ENCODE results near the gene DERL2.
A peak's percentile ranks its signal among the peaks of the same experiment; 100 is the strongest.

The DERL2 gene

DNA sequence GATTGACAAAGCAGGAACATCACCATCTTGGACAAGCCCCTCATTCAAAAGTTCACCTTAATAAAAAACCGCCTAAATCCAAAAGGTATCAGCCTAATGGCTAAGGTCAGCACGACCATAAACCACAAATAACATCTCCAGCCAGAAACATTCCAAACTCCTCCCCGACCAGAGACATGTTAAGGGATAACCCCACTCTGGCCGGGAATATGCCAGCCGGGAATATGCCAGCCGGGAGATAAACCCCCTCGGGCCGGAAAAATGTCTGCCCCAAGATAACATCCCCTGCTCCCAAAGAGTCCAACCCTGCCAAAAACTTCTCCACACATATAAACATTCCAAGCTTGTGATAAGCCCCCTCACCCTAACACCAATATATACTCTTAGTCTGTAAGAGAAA, 18.6 kb downstream of the DERL2 start:
- Histone ChIP-seq H2AK5ac (ENCODE audit: low read length) (no peak overlapping the region), H3K36me3 (ENCODE audit: control insufficient read depth, insufficient read depth, low read length) (no peaks in the 10 kb centered on the region)

DNA sequence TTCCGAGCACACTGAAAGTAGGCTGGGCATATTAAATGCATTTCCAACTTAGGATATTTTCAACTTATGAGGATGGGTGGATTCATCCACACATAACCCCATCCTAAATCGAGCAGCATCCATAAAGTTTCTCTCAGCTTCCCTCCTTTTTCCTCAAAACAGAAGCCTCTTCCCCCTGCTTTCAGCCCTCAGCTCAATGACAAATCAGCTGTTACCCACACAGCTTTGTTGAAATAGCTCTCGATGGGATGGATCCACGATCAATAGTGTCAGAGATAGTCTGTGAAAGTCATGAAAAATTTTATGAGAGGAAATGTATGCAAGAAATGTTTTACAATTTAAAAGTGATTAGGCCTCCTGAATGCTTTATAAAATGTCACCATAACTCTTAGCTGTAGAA, 19.7 kb downstream of the DERL2 start:
- H2AK5ac ChIP-seq (ENCODE audit: low read length), result no peak overlapping the region
- peak overlapping the region; percentile 25 for H3K56ac ChIP-seq (ENCODE audit: low read length)
- no peak overlapping the region for H3K4ac ChIP-seq (ENCODE audit: low read depth, low read length)
- no peak for DNase-seq
- no peak overlapping the region for H2BK15ac ChIP-seq (replicated peaks; ENCODE audit: low read depth)
- no peak overlapping the region for H4K8ac ChIP-seq (ENCODE audit: low read depth, low read length)
- H3K27me3 ChIP-seq (ENCODE audit: insufficient read depth, low read length, poor library complexity), result no peaks in the 10 kb centered on the region
- peaks cover 2% of the 10 kb centered on the region for H3K36me3 ChIP-seq (ENCODE audit: control insufficient read depth, insufficient read depth, low read length)
- peaks cover 62% of the 10 kb centered on the region for H3K79me2 ChIP-seq (ENCODE audit: control insufficient read depth, insufficient read depth, low read length)
- H4K5ac ChIP-seq (ENCODE audit: low read length), result no peak overlapping the region
- H3K4me2 ChIP-seq (ENCODE audit: low read length), result no peak overlapping the region
- WGBS (ENCODE audit: extremely low coverage, insufficient coverage, low lambda C conversion rate), result no CpG with 5 or more reads among the region's 4 CpGs
- H3K18ac ChIP-seq (ENCODE audit: low read length), result no peak overlapping the region
- no peak overlapping the region for H2BK5ac ChIP-seq (ENCODE audit: low read length)
- H2BK120ac ChIP-seq (ENCODE audit: low read depth, low read length), result no peak overlapping the region
- H3K9ac ChIP-seq (ENCODE audit: low read length), result peak overlapping the region; percentile 95
- H3K79me1 ChIP-seq (ENCODE audit: low read length), result peaks cover 4% of the 10 kb centered on the region
- H3K23ac ChIP-seq (ENCODE audit: low read length), result no peak overlapping the region
- no peak overlapping the region for H3K27ac ChIP-seq (ENCODE audit: low read depth, low read length)
- peaks cover 6% of the 10 kb centered on the region for H3K4me1 ChIP-seq (ENCODE audit: control insufficient read depth, low read depth, low read length)
- no peak overlapping the region for H3K4me3 ChIP-seq (ENCODE audit: low read length)

More for the DNA sequence above, 18.6 kb downstream of the DERL2 start:
- H3K4me3 ChIP-seq (ENCODE audit: low read length), result peak overlapping the region; percentile 69
- H3K79me1 ChIP-seq (ENCODE audit: low read length), result peaks cover 2% of the 10 kb centered on the region
- no peak overlapping the region for H3K23ac ChIP-seq (ENCODE audit: low read length)
- peak overlapping the region; percentile 95 for H3K9ac ChIP-seq (ENCODE audit: low read length)
- DNase-seq, result no peak
- H3K27me3 ChIP-seq (ENCODE audit: insufficient read depth, low read length, poor library complexity), result no peaks in the 10 kb centered on the region
- H3K4me1 ChIP-seq (ENCODE audit: control insufficient read depth, low read depth, low read length), result peaks cover 6% of the 10 kb centered on the region
- no peak overlapping the region for H3K18ac ChIP-seq (ENCODE audit: low read length)
- no peak overlapping the region for H2BK15ac ChIP-seq (replicated peaks; ENCODE audit: low read depth)
- no peak overlapping the region for H3K27ac ChIP-seq (ENCODE audit: low read depth, low read length)
- H2BK120ac ChIP-seq (ENCODE audit: low read depth, low read length), result no peak overlapping the region
- no peak overlapping the region for H4K5ac ChIP-seq (ENCODE audit: low read length)
- H3K4me2 ChIP-seq (ENCODE audit: low read length), result peak overlapping the region; percentile 59
- H3K79me2 ChIP-seq (ENCODE audit: control insufficient read depth, insufficient read depth, low read length), result peaks cover 58% of the 10 kb centered on the region
- no CpG with 5 or more reads among the region's 8 CpGs for WGBS (ENCODE audit: extremely low coverage, insufficient coverage, low lambda C conversion rate)
- H3K56ac ChIP-seq (ENCODE audit: low read length), result peak overlapping the region; percentile 94
- H4K8ac ChIP-seq (ENCODE audit: low read depth, low read length), result no peak overlapping the region
- H3K4ac ChIP-seq (ENCODE audit: low read depth, low read length), result no peak overlapping the region
- no peak overlapping the region for H2BK5ac ChIP-seq (ENCODE audit: low read length)

DNA sequence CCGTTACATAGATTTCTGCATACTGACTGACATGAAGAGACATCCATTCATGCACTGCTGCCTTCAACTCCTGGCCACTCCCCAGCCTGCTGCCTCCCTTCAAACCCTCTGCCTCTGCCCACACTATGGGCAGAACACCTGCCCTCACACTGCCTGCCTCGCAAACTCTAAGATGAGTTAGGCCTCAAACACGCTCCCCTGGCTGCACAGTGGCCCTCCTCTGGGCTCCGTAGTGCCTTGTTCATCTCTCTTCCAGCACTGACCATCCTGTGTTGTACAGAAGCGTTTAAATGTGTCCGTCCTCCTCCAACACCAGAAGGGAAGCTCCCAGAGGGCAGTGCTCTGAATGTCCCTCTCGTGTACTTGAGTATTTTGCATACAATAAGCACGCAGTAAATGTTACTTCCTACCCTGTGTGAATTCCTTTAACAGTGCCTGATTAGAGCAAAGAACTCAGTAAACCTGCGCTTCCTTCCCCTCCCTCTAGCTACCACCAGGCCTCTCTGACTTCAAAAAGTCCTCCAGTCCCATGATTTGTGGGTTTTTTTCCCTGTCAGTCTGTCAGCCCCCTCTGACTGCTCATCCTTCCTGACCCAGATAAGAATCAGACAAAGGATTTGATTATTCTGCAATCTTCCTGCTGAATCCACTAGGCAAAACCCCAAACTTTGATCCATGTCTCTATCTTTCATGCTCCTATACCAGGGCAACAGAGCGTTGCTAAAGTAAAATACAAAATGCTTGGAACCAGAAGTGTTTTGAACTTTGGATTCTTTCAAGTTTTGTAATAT, 21.1 kb downstream of the DERL2 start:
- peak; percentile 81 for DNase-seq
- no peak overlapping the region for H2BK15ac ChIP-seq (replicated peaks; ENCODE audit: low read depth)
- no CpG with 5 or more reads among the region's 10 CpGs for WGBS (ENCODE audit: extremely low coverage, insufficient coverage, low lambda C conversion rate)
- H3K27ac ChIP-seq (ENCODE audit: low read depth, low read length), result peak overlapping the region; percentile 40
- no peak overlapping the region for H3K18ac ChIP-seq (ENCODE audit: low read length)
- no peak overlapping the region for H4K5ac ChIP-seq (ENCODE audit: low read length)
- H3K36me3 ChIP-seq (ENCODE audit: control insufficient read depth, insufficient read depth, low read length), result peaks cover 2% of the 10 kb centered on the region
- H2BK5ac ChIP-seq (ENCODE audit: low read length), result no peak overlapping the region
- H2BK120ac ChIP-seq (ENCODE audit: low read depth, low read length), result no peak overlapping the region
- H3K27me3 ChIP-seq (ENCODE audit: insufficient read depth, low read length, poor library complexity), result no peaks in the 10 kb centered on the region
- H3K4me2 ChIP-seq (ENCODE audit: low read length), result no peak overlapping the region
- peaks cover 6% of the 10 kb centered on the region for H3K4me1 ChIP-seq (ENCODE audit: control insufficient read depth, low read depth, low read length)
- no peak overlapping the region for H3K23ac ChIP-seq (ENCODE audit: low read length)
- H3K79me1 ChIP-seq (ENCODE audit: low read length), result peaks cover 4% of the 10 kb centered on the region
- H3K79me2 ChIP-seq (ENCODE audit: control insufficient read depth, insufficient read depth, low read length), result peaks cover 62% of the 10 kb centered on the region
- no peak overlapping the region for H4K8ac ChIP-seq (ENCODE audit: low read depth, low read length)
- H3K9ac ChIP-seq (ENCODE audit: low read length), result no peak overlapping the region
- no peak overlapping the region for H3K4ac ChIP-seq (ENCODE audit: low read depth, low read length)
- no peak overlapping the region for H2AK5ac ChIP-seq (ENCODE audit: low read length)
- peak overlapping the region; percentile 11 for H3K56ac ChIP-seq (ENCODE audit: low read length)
- H3K4me3 ChIP-seq (ENCODE audit: low read length), result no peak overlapping the region

DNA sequence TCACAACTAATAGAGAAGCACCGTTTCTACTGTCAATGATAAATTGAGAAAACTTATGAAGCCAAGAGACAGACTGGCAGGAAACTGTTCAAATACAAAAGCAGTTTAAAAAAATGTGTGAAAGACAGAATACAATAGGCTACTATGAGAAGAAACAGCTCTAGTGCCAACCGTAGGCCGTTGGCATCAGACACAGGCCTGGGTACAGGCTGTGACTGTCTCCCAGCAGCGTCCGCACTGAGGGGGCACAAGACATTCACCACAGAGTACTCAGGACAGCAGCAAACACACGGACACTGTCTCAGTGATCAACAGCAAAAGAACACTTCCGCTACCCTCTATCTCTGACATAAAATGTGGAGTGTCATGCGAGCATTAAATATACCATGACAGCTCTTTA, 39.2 kb downstream of the DERL2 start:
- H3K4me1 ChIP-seq (ENCODE audit: control insufficient read depth, low read depth, low read length), result no peaks in the 10 kb centered on the region
- no peak overlapping the region for H2BK120ac ChIP-seq (ENCODE audit: low read depth, low read length)
- no peak overlapping the region for H3K27ac ChIP-seq (ENCODE audit: low read depth, low read length)
- no peak overlapping the region for H4K8ac ChIP-seq (ENCODE audit: low read depth, low read length)
- no peaks in the 10 kb centered on the region for H3K79me1 ChIP-seq (ENCODE audit: low read length)
- H3K4ac ChIP-seq (ENCODE audit: low read depth, low read length), result no peak overlapping the region
- H3K36me3 ChIP-seq (ENCODE audit: control insufficient read depth, insufficient read depth, low read length), result peaks cover 6% of the 10 kb centered on the region
- no peaks in the 10 kb centered on the region for H3K27me3 ChIP-seq (ENCODE audit: insufficient read depth, low read length, poor library complexity)
- H3K23ac ChIP-seq (ENCODE audit: low read length), result no peak overlapping the region
- no peak overlapping the region for H3K56ac ChIP-seq (ENCODE audit: low read length)
- H3K79me2 ChIP-seq (ENCODE audit: control insufficient read depth, insufficient read depth, low read length), result no peaks in the 10 kb centered on the region
- no peak overlapping the region for H3K18ac ChIP-seq (ENCODE audit: low read length)
- no peak overlapping the region for H3K4me2 ChIP-seq (ENCODE audit: low read length)
- no peak overlapping the region for H2BK5ac ChIP-seq (ENCODE audit: low read length)
- no peak for DNase-seq
- no peak overlapping the region for H3K4me3 ChIP-seq (ENCODE audit: low read length)
- H2AK5ac ChIP-seq (ENCODE audit: low read length), result no peak overlapping the region
- H2BK15ac ChIP-seq (replicated peaks; ENCODE audit: low read depth), result no peak overlapping the region
- H4K5ac ChIP-seq (ENCODE audit: low read length), result no peak overlapping the region
- WGBS (ENCODE audit: extremely low coverage, insufficient coverage, low lambda C conversion rate), result no CpG with 5 or more reads among the region's 8 CpGs
- no peak overlapping the region for H3K9ac ChIP-seq (ENCODE audit: low read length)

DNA sequence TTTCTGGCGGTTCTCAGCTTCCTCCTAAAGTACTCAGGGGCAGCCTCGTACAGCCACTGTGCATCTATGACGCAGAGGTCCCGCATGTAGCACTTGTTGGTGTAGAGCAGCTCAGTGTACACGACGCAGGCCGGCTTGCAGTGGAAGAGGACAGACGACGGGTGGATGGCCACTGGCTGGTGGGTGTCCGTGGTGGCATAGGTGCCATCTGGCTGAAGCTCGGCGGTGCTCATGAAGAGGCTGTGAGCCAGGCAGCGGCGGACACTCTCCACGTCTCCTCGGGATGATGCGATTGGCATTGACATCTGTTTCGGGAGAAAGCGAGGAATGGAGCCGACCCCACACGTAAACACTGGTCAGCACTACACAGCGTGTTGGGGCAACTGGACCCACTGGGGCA, 41.8 kb downstream of the DERL2 start:
- Histone ChIP-seq H3K4me1 (ENCODE audit: control insufficient read depth, low read depth, low read length) (no peaks in the 10 kb centered on the region), H2BK5ac (ENCODE audit: low read length) (no peak overlapping the region), H3K56ac (ENCODE audit: low read length) (no peak overlapping the region), H2AK5ac (ENCODE audit: low read length) (no peak overlapping the region), H3K23ac (ENCODE audit: low read length) (no peak overlapping the region), H4K5ac (ENCODE audit: low read length) (no peak overlapping the region), H3K27ac (ENCODE audit: low read depth, low read length) (no peak overlapping the region), H3K9ac (ENCODE audit: low read length) (no peak overlapping the region), H3K79me1 (ENCODE audit: low read length) (no peaks in the 10 kb centered on the region), H3K36me3 (ENCODE audit: control insufficient read depth, insufficient read depth, low read length) (peaks cover 8% of the 10 kb centered on the region), H3K4me3 (ENCODE audit: low read length) (no peak overlapping the region), H4K8ac (ENCODE audit: low read depth, low read length) (no peak overlapping the region), H2BK120ac (ENCODE audit: low read depth, low read length) (no peak overlapping the region), H3K4me2 (ENCODE audit: low read length) (no peak overlapping the region), H3K79me2 (ENCODE audit: control insufficient read depth, insufficient read depth, low read length) (no peaks in the 10 kb centered on the region), H3K27me3 (ENCODE audit: insufficient read depth, low read length, poor library complexity) (no peaks in the 10 kb centered on the region), H2BK15ac (replicated peaks; ENCODE audit: low read depth) (no peak overlapping the region), H3K18ac (ENCODE audit: low read length) (no peak overlapping the region), H3K4ac (ENCODE audit: low read depth, low read length) (no peak overlapping the region)
- no peak for DNase-seq
- WGBS (ENCODE audit: extremely low coverage, insufficient coverage, low lambda C conversion rate), result no CpG with 5 or more reads among the region's 22 CpGs

DNA sequence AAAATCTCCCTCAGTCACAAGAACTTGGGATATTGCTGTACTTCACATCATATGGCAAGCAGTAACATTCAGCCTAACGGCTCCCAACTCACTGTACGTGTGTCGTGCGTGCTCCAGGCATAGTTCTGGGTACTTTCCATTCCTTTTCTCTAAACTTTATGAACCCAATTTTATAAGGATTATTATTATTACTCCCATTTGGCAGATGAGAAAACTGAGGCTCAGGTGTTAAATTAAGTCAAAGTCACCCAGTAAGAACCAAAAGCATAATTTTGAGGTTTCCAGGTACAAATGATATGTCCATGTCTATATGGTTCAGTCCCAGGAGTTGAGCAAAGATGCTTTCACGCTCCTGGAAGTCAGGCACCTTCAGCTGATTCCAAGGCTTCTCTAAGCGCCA, 42.2 kb downstream of the DERL2 start:
- Histone ChIP-seq H2BK5ac (ENCODE audit: low read length) (no peak overlapping the region), H3K27me3 (ENCODE audit: insufficient read depth, low read length, poor library complexity) (no peaks in the 10 kb centered on the region), H2BK120ac (ENCODE audit: low read depth, low read length) (no peak overlapping the region), H3K4ac (ENCODE audit: low read depth, low read length) (no peak overlapping the region), H4K8ac (ENCODE audit: low read depth, low read length) (no peak overlapping the region), H3K36me3 (ENCODE audit: control insufficient read depth, insufficient read depth, low read length) (peaks cover 8% of the 10 kb centered on the region), H3K4me3 (ENCODE audit: low read length) (no peak overlapping the region), H2BK15ac (replicated peaks; ENCODE audit: low read depth) (no peak overlapping the region), H2AK5ac (ENCODE audit: low read length) (no peak overlapping the region), H3K79me2 (ENCODE audit: control insufficient read depth, insufficient read depth, low read length) (peaks cover 2% of the 10 kb centered on the region), H3K23ac (ENCODE audit: low read length) (no peak overlapping the region), H3K4me1 (ENCODE audit: control insufficient read depth, low read depth, low read length) (no peaks in the 10 kb centered on the region), H3K9ac (ENCODE audit: low read length) (no peak overlapping the region), H4K5ac (ENCODE audit: low read length) (no peak overlapping the region), H3K79me1 (ENCODE audit: low read length) (no peaks in the 10 kb centered on the region), H3K18ac (ENCODE audit: low read length) (no peak overlapping the region), H3K4me2 (ENCODE audit: low read length) (no peak overlapping the region), H3K56ac (ENCODE audit: low read length) (no peak overlapping the region), H3K27ac (ENCODE audit: low read depth, low read length) (no peak overlapping the region)
- WGBS (ENCODE audit: extremely low coverage, insufficient coverage, low lambda C conversion rate), result no CpG with 5 or more reads among the region's 6 CpGs
- no peak for DNase-seq

All from mesendoderm (in vitro differentiated cells).